Nephron (organoid): Measurements from ENCODE around the gene FAM110A.

Experiments used
- H3K27ac Mint-ChIP-seq, 3 experiments: 2 replicates each; pipeline ENCODE4 v1.8.0; 2020; ENCODE audit warnings: mixed read lengths in 3 of 3, mild to moderate bottlenecking in 2 of 3, moderate library complexity in 1 of 3
- H3K27me3 Mint-ChIP-seq: 2 replicates; pipeline ENCODE4 v1.8.0; 2021; ENCODE audit warnings: low read depth, mild to moderate bottlenecking, moderate library complexity, mixed read lengths
- H3K36me3 Mint-ChIP-seq: 2 replicates; pipeline ENCODE4 v1.8.0; 2020; ENCODE audit warnings: low read depth, mixed read lengths
- H3K4me1 Mint-ChIP-seq: 2 replicates; pipeline ENCODE4 v1.8.0; 2020; ENCODE audit warnings: mixed read lengths
- H3K4me3 Mint-ChIP-seq, 3 experiments: 2 replicates each; pipeline ENCODE4 v1.8.0; 2020; ENCODE audit warnings: mild to moderate bottlenecking in 3 of 3, mixed read lengths in 3 of 3, moderate library complexity in 2 of 3
- H3K9me3 Mint-ChIP-seq: 2 replicates; pipeline ENCODE4 v1.8.0; 2020; ENCODE audit warnings: mixed read lengths
- CTCF ChIP-seq, 3 experiments: fragments of 200-600 bp; sonication (generic); IDR thresholded peaks; one replicate each; pipeline ENCODE4 v1.5.0; 2021; ENCODE audit warnings: antibody characterized with exemption in 3 of 3; ENCODE audit not compliant: unreplicated experiment in 3 of 3

FAM110A gene

GRCh38 chr20:858011-858410 is 24.5 kb downstream of the FAM110A start:
- peaks cover 11% of the 10 kb centered on the region for H3K27me3 Mint-ChIP-seq
- no peak overlapping the region for H3K27ac Mint-ChIP-seq
- no peaks in the 10 kb centered on the region for H3K36me3 Mint-ChIP-seq
- TF ChIP-seq CTCF (IDR thresholded peaks at IDR 0.05; ENCODE audit: unreplicated experiment in 3 of 3) = no peak
- H3K4me1 Mint-ChIP-seq = no peaks in the 10 kb centered on the region
- no peaks in the 10 kb centered on the region for H3K9me3 Mint-ChIP-seq
- no peak overlapping the region for H3K4me3 Mint-ChIP-seq

DNA sequence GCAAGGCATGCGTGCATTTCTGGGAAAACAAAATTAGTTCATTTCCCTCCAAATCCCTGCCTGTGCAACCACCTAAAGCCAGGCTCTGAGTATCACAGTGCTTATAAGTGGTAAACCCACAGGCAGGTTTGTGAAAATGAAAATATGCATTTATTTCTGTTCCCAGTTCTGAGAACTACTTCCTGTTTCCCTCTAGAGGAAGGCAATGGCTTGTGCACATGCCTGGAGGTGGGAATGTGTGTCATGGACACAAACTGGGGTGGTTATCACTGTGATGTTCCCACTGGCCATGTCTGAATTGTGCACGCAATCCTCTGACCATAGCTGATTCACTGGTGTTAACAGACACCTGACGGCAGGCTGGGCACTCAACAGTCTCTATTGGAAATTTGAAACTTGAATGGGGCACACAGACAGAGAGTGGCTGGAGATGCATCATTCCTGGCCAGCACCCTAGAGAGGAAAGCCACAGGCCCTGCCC is 26.3 kb downstream of the FAM110A start:
- Mint-ChIP-seq H3K36me3 (no peaks in the 10 kb centered on the region), H3K27ac (no peak overlapping the region), H3K4me3 (no peak overlapping the region), H3K27me3 (peaks cover 19% of the 10 kb centered on the region), H3K9me3 (no peaks in the 10 kb centered on the region), H3K4me1 (no peaks in the 10 kb centered on the region)
- TF ChIP-seq CTCF (IDR thresholded peaks at IDR 0.05; ENCODE audit: unreplicated experiment in 3 of 3) = no peak

DNA sequence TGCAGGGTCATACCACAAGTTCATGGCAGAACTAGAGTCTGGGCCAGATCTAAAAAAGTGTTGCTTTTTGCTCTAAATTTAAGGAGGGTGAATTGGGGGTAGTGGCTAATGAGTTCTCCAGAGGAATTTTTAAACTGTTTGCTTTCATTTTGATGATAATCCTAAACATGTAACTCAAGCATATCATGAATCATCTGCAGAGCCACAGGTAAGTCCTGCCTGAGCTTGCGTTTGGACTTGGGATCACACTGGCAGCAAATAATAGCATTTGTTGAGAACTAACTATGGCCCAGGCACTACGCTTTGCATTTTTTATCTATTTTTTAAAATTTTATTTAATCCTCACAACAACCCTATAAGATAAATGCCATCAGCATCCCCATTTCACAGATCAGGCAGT is 27.4 kb downstream of the FAM110A start:
- no peaks in the 10 kb centered on the region for H3K9me3 Mint-ChIP-seq
- no peak overlapping the region for H3K27ac Mint-ChIP-seq
- H3K36me3 Mint-ChIP-seq = no peaks in the 10 kb centered on the region
- peaks cover 25% of the 10 kb centered on the region for H3K27me3 Mint-ChIP-seq
- H3K4me1 Mint-ChIP-seq = no peaks in the 10 kb centered on the region
- no peak overlapping the region for H3K4me3 Mint-ChIP-seq
- no peak for TF ChIP-seq CTCF (IDR thresholded peaks at IDR 0.05; ENCODE audit: unreplicated experiment in 3 of 3)

DNA sequence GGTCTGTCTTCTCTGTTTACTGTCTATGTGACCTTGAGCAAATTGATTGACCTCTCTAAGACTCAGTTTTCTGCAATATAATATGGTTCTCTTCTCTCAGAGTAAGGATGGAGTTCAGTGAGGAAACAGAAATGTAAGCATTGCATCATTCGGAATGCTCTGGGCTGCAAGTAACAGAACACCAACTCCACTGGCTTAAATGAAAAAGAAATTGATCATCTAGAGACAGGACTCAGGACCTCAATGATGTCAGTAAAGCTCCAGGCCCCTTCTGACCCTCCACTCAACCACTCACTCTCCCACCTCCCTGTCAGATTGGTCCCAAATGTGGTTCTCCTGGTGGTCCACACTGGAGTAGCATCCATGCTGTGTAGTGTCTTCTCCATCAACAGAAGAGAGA is 31.9 kb downstream of the FAM110A start:
- H3K4me3 Mint-ChIP-seq = no peak overlapping the region
- no peaks in the 10 kb centered on the region for H3K4me1 Mint-ChIP-seq
- no peak overlapping the region for H3K27ac Mint-ChIP-seq
- no peaks in the 10 kb centered on the region for H3K36me3 Mint-ChIP-seq
- H3K9me3 Mint-ChIP-seq = no peaks in the 10 kb centered on the region
- peaks cover 42% of the 10 kb centered on the region for H3K27me3 Mint-ChIP-seq
- no peak for TF ChIP-seq CTCF (IDR thresholded peaks at IDR 0.05; ENCODE audit: unreplicated experiment in 3 of 3)

DNA sequence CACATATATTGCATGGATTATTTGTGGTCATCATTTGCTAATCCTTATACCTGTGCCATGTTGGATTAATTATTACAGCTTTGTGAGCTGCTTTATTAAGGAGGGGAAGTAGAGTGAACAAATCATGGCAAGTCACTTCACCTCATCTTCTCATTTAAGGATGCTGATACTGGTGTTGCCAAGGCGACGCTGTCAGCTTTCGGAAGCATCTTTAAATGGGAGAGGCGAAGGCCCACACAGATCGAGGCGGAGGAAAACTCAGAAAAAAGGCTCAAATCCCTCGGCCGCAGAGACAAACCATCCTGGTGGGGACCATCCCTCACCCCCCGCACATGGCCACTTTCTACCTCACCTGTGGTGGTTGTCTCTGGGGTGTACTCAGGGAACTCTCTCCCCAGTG is 34.8 kb downstream of the FAM110A start:
- no peaks in the 10 kb centered on the region for H3K4me1 Mint-ChIP-seq
- H3K27me3 Mint-ChIP-seq = peaks cover 47% of the 10 kb centered on the region
- no peak overlapping the region for H3K27ac Mint-ChIP-seq
- no peak overlapping the region for H3K4me3 Mint-ChIP-seq
- no peaks in the 10 kb centered on the region for H3K36me3 Mint-ChIP-seq
- H3K9me3 Mint-ChIP-seq = no peaks in the 10 kb centered on the region
- no peak for TF ChIP-seq CTCF (IDR thresholded peaks at IDR 0.05; ENCODE audit: unreplicated experiment in 3 of 3)

DNA sequence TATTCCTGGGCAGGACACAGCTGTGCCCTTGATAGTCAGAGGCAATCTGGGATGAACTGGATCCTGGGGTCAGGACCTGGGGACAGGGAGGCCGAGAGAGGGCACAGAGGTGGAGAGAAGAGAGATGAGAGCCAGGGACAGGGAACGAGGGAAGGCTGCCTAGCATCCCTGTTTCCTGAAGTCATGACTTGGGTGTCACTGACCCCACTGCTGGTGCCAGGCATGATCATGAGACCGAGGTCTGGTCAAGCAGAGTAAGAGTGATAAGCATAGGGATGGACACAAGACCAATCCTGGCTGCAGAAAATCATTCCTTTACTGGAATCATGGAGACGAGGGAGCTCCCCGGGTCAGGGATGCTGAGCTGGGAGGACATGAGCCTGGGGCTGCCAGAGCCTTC is 36.1 kb downstream of the FAM110A start:
- Mint-ChIP-seq H3K27ac (no peak overlapping the region), H3K4me1 (no peaks in the 10 kb centered on the region), H3K27me3 (peaks cover 44% of the 10 kb centered on the region), H3K9me3 (no peaks in the 10 kb centered on the region), H3K36me3 (no peaks in the 10 kb centered on the region), H3K4me3 (no peak overlapping the region)
- no peak for TF ChIP-seq CTCF (IDR thresholded peaks at IDR 0.05; ENCODE audit: unreplicated experiment in 3 of 3)
